Heart left ventricle (tissue), 16 donors: ENCODE results near the gene DUSP7. TPM values are rescaled to one million over a fixed set of nuclear protein-coding genes. Genes with fewer than 3 reads are reported as not detected.
A peak's percentile ranks its signal among the peaks of the same experiment; 100 is the strongest.

Experiments
- ATAC-seq, 4 donors: fragments of 200-7000 bp; cut with Tn5 transposase; one replicate each; pipeline ENCODE4 v1.9.1; 2020 to 2022; ENCODE audit warnings: moderate library complexity in 4 of 4, mild to moderate bottlenecking in 3 of 4, moderate number of reproducible peaks in 1 of 4
- DNase-seq, 5 donors: peaks; one replicate each; pipeline ENCODE4 v3.0.0-alpha.2; 2020
- H3K27ac ChIP-seq, 12 donors: fragments of 200-600 bp; sonication (generic) in 4 of 12; one replicate each; pipeline versions ENCODE4 v1.5.0 to v1.8.0; 2016 to 2022; ENCODE audit warnings: mild to moderate bottlenecking in 2 of 12
- H3K27me3 ChIP-seq, 9 donors: fragments of 200-600 bp; sonication (generic) in 2 of 9; one replicate each; pipeline versions ENCODE4 v1.5.1 to v1.8.0; 2016 to 2022; ENCODE audit warnings: mild to moderate bottlenecking in 3 of 9
- H3K36me3 ChIP-seq, 9 donors: fragments of 200-600 bp; sonication (generic) in 2 of 9; one replicate each; pipeline versions ENCODE4 v1.5.0 to v1.8.0; 2018 to 2022; ENCODE audit warnings: mild to moderate bottlenecking in 2 of 9
- H3K4me1 ChIP-seq, 12 donors: fragments of 200-600 bp; sonication (generic) in 4 of 12; one replicate each; pipeline versions ENCODE4 v1.5.0 to v1.8.0; 2016 to 2022; ENCODE audit warnings: mild to moderate bottlenecking in 3 of 12
- H3K4me3 ChIP-seq, 12 donors: fragments of 200-600 bp; sonication (generic) in 4 of 12; one replicate each; pipeline versions ENCODE4 v1.5.0 to v1.8.0; 2017 to 2022; ENCODE audit warnings: mild to moderate bottlenecking in 9 of 12, moderate library complexity in 4 of 12
- H3K9me3 ChIP-seq, 12 donors: fragments of 200-600 bp; sonication (generic) in 4 of 12; one replicate each; pipeline versions ENCODE4 v1.5.0 to v1.8.0; 2016 to 2022; ENCODE audit warnings: mild to moderate bottlenecking in 1 of 12
- POLR2A ChIP-seq, 2 donors: fragments of 450-650 bp; IDR thresholded peaks; one replicate each; pipeline ENCODE4 v1.6.1; 2017; ENCODE audit warnings: antibody characterized with exemption in 2 of 2, mild to moderate bottlenecking in 2 of 2, moderate library complexity in 2 of 2
- WGBS, 4 donors: extraction: QIAGEN DNeasy Blood & Tissue Kit in 2 of 4; methylation state at CpG; one replicate each; pipeline versions ENCODE4 v1.1.5 to v1.1.7; 2013 to 2018; 5-methylcytosine and 5-hydroxymethylcytosine counted together
- intact Hi-C, 10 donors: fragments of 100-400 bp; cut with DNase I; formaldehyde crosslinking; loops; one replicate each; pipeline versions ENCODE4 v1.11.1 to v1.14.2; 2022
- polyA plus RNA-seq, 2 donors: library from polyadenylated mRNA; stranded (reverse); fragments of 200-250 nt; gene quantifications; one replicate each; pipeline ENCODE4 v1.2.3, GENCODE V29; 2013
- total RNA-seq, 9 donors: library from RNA; depleted of rRNA in 2 of 9; stranded (reverse); fragments of >200 nt in 2 of 9; fragmentation: NEBNext Ultra II Directional in 3 of 9; extraction: Animal tissue kit (Norgen Biotek cat#: 25700) in 3 of 9; gene quantifications; one replicate each; pipeline versions ENCODE4 v1.1.0 to v1.2.4, GENCODE V29; 2016 to 2023
- TF ChIP-seq, protein P1 (sequence below), 12 donors: fragments of 200-600 bp; sonication (generic) in 4 of 12; IDR thresholded peaks; one replicate each; pipeline versions ENCODE4 v1.5.0 to v1.8.0; 2018 to 2022; ENCODE audit warnings: antibody characterized with exemption in 12 of 12, mild to moderate bottlenecking in 5 of 12
- donor health status: ischemic (EF 13 %, LVEDD 7.1; RV severe dilation, severe dysfunction).
- donor health status: healthy with polysubstance abuse.
- donor health status: DM: no; HTN: yes; CAD: no.
- donor health status: DM: no; HTN: no; CAD: no.
- donor health status: ischemic (EF 25% LVEDD 6.9; RV normal size, moderate dysfunction).
- donor health status: ischemic (EF 25% LVEDD 5.7; RV mildly dilated, moderate dysfunction).
- donor health status: healthy.
- donor health status: DM: yes; HTN: yes; CAD: no.
- donor health status: ischemic (EF 35%, LVEDD 5.7; RV mildly dilated, moderate dysfunction).
- donor health status: nonischemic (EF 11% LVEDD 7.7; RV severe dilation, severe dysfunction).
- donor health status: DM: yes; HTN: yes; CAD: no.
- donor health status: PGD.
- donor health status: ischemic (EF 29% LVEDD 5.4; RV normal size, mild dysfunction).
- donor health status: nonischemic (EF 23%, LVEDD 6.1; RV moderate dilation, normal function).

Gene DUSP7
- total and polyA plus RNA-seq, 11 donors: 9.2 to 33.2 (median 20.7) TPM

DNA sequence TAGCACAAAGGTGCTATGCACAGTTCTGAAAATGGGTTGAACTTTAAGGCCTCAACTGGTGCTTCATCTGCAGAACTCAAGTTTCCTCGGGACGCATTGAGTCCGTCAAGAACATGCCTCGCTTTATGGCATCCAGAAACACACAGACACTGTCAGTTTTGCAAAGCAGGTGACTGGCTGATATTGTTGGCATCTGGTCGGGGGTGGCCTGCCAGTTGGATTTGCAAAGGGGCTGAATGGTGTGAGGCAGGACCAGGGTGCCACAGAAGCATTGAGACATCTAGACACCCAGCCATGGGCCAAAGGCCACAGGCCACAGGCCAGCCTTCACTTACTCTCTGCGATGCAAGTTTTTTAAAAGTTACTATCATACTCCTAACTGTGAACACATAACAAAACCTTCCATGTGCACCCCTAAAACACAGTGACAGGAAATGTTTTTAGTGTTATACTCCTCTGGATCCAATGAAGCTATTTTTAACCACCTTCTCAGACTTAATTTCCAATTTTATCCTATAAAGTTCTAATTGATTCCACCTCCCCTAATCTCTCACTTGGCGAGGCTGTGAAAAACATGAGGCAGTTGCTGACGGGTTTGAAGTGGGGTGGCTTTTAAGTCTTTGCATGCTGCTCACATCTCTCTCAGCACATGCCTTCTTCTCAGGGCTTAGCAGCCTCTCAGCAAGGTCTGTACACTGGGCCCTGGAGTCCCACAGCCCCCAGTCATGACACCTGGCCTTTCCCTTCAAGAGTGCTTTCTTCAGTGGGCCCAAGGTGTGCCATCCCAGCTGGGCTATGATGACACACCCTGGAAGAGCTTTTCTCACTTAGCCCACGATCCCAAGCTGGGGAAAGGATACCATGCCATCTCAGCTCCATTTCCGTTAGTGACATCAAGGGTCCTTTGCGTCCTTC, 38.5 kb upstream of the DUSP7 start:
- Histone ChIP-seq H3K27me3 (no peaks in the 10 kb centered on the region), H3K4me3 (no peak overlapping the region), H3K4me1 (peaks cover 0 to 37% (median 26%) of the 10 kb centered on the region in 12 donors), H3K9me3 (no peaks in the 10 kb centered on the region), H3K36me3 (peaks cover 0 to 4% (median 0%) of the 10 kb centered on the region in 9 donors), H3K27ac (no peak overlapping the region)
- WGBS, 4 donors: 89 to 94% (median 93%) methylated on average over 8 to 11 of the region's 11 CpGs
- intact Hi-C loops: no loop called here
- peak in 3 of 5 donors; percentile 8 to 27 (median 18) for DNase-seq
- ATAC-seq: no peak
- TF ChIP-seq, protein P1, sequence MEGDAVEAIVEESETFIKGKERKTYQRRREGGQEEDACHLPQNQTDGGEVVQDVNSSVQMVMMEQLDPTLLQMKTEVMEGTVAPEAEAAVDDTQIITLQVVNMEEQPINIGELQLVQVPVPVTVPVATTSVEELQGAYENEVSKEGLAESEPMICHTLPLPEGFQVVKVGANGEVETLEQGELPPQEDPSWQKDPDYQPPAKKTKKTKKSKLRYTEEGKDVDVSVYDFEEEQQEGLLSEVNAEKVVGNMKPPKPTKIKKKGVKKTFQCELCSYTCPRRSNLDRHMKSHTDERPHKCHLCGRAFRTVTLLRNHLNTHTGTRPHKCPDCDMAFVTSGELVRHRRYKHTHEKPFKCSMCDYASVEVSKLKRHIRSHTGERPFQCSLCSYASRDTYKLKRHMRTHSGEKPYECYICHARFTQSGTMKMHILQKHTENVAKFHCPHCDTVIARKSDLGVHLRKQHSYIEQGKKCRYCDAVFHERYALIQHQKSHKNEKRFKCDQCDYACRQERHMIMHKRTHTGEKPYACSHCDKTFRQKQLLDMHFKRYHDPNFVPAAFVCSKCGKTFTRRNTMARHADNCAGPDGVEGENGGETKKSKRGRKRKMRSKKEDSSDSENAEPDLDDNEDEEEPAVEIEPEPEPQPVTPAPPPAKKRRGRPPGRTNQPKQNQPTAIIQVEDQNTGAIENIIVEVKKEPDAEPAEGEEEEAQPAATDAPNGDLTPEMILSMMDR (IDR thresholded peaks at IDR 0.05): no peak
- TF ChIP-seq POLR2A (IDR thresholded peaks at IDR 0.05): no peak

DNA sequence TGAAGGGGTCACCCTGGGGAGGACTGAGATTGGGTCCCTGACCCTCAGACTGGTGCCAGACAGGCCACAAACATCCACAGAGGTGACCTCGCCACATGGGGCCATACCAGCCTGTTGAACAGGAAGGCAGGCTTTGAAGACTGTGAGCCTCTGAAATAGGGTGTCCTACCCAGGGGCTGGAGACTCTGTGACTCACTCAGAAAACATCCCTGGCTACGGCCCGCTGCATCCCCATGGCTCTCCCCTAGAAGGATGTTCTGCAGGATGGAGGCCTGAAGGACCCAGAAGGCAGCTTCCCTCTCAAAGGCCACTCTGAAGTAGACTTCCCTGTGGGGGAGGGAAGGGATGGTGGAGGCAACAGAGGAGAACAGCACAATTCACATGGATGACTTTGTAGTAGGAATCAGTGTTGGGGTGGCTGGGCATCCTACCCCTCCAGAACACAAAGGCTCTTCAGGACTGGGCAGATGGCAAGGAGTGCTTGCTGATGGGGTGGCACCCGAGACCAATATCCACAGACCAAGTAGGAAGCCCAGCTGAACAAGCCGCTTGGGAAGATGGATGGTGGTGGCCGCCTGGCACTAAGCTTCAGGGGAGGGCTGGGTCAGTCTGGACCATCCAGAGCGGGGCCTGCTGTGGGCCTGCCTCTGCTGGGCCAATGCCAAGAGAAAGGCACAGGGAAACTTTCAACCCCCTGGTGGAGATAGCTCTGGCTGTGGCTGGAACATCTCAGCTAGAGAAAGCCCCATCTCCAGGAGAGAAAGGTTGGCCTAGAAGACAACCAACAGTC, 37.6 kb upstream of the DUSP7 start:
- peaks cover 0 to 4% (median 0%) of the 10 kb centered on the region in 9 donors for H3K36me3 ChIP-seq
- H3K4me1 ChIP-seq: peaks cover 0 to 46% (median 35%) of the 10 kb centered on the region in 12 donors
- no peaks in the 10 kb centered on the region for H3K27me3 ChIP-seq
- no peak overlapping the region for H3K27ac ChIP-seq
- no peak overlapping the region for H3K4me3 ChIP-seq
- intact Hi-C loops: no loop called here
- H3K9me3 ChIP-seq: no peaks in the 10 kb centered on the region
- ATAC-seq: no peak
- TF ChIP-seq POLR2A (IDR thresholded peaks at IDR 0.05): no peak
- TF ChIP-seq, protein P1 (IDR thresholded peaks at IDR 0.05): no peak
- 90 to 94% (median 92%) methylated on average over 5 to 7 of the region's 7 CpGs for WGBS, 4 donors
- DNase-seq: peak in 3 of 5 donors; percentile 9 to 45 (median 21)

DNA sequence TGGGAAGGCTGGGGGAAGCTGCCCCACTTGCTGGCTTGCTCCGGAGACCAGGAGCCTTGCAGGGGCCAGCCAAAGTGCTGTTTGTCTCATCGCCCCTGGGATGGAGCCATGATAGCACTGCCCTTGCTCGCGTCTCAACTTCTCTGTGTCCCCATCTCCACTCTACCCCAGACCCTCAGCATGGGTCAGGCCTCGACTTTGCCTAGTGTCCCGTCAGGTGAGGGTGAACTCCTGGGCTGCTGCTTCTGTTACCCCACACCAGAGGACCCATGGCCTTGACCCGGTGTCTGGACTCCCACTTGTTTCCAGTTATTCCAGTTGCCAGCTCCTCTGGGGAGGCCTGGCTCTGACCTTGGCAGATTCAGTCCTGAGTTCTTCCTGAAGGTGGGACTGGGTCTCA, 36.5 kb upstream of the DUSP7 start:
- peak in 3 of 5 donors; percentile 17 to 34 (median 20) for DNase-seq
- H3K4me1 ChIP-seq: peaks cover 0 to 57% (median 42%) of the 10 kb centered on the region in 12 donors
- no peak overlapping the region for H3K27ac ChIP-seq
- intact Hi-C loops: no loop called here
- no peaks in the 10 kb centered on the region for H3K27me3 ChIP-seq
- H3K9me3 ChIP-seq: no peaks in the 10 kb centered on the region
- no peak for ATAC-seq
- 87 to 93% (median 89%) methylated on average over 7 of the region's 7 CpGs for WGBS, 4 donors
- H3K4me3 ChIP-seq: no peak overlapping the region
- peaks cover 0 to 4% (median 0%) of the 10 kb centered on the region in 9 donors for H3K36me3 ChIP-seq
- TF ChIP-seq, protein P1 (IDR thresholded peaks at IDR 0.05): no peak
- no peak for TF ChIP-seq POLR2A (IDR thresholded peaks at IDR 0.05)

DNA sequence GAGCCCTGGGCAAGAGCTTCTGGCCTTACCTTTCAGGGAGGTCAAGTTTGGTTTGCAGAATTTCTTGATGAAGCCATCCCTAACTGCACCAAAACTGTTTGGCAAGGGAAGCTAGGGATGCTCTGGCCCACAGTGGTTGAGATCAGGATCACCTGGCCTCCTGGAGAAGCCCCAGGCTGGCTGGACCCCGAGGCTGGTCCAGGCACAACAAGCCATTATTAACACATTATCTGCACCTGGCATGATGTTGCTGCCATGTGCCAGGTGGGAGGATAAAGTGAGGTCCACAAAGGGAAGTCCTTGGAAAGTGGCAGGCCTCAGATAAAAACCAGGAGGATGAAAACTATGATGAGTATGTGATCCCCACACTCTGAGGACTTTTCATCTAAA, 35.9 kb upstream of the DUSP7 start:
- ATAC-seq (no peak), DNase-seq (peak in 2 of 5 donors; percentile 6 to 7)
- Histone ChIP-seq H3K4me1 (peaks cover 0 to 63% (median 47%) of the 10 kb centered on the region in 12 donors), H3K9me3 (no peaks in the 10 kb centered on the region), H3K27ac (no peak overlapping the region), H3K36me3 (peaks cover 0 to 4% (median 0%) of the 10 kb centered on the region in 9 donors), H3K27me3 (no peaks in the 10 kb centered on the region), H3K4me3 (no peak overlapping the region)
- WGBS, 4 donors: 29 to 50% (median 45%) methylated on average over 1 of the region's 1 CpG
- intact Hi-C loops: no loop called here
- TF ChIP-seq, protein P1 (IDR thresholded peaks at IDR 0.05): no peak
- TF ChIP-seq POLR2A (IDR thresholded peaks at IDR 0.05): no peak
